Measurements from ENCODE around the gene LAMA1.
A peak's percentile ranks its signal among the peaks of the same experiment; 100 is the strongest.

The LAMA1 gene

DNA sequence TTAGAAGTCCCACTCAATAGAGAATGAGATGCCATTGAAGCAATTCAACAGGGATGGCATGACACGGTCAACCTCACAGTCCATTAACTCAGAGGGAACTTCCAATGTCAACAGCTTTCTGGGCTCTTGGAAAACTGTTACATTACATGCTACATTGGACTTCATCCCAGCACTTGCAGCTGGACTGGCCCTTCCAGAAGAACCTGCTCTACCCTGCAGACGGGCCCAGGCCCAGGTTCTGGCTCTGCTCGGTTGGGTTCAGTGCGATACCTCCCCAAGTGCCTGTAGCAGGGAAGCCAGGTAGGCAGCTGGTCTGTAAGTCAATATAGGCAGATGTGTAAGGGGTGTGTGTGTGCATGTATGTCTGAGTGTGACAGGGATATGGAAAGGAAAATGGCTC lies 12.9 kb downstream of the LAMA1 start:
- DNase-seq = no peak

DNA sequence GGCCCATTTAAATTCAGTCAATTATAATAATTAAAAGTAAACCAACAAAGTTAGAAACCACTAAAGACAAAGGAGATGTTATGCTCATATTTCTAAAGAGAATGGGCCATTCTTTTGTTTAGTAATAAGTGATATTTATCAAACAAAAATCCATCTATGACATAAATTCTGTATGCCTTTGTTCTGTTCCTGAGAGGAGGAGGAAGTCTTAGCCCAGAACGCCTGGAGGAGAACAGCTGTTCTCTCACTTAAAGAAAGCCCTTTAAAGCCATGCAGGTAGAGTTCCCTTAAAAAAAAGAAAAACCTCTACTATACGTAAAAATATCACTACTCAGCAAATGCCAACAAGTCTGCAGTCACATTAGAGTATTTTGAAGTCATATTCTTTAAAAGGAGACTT lies 15.5 kb downstream of the LAMA1 start:
- no peak for DNase-seq

DNA sequence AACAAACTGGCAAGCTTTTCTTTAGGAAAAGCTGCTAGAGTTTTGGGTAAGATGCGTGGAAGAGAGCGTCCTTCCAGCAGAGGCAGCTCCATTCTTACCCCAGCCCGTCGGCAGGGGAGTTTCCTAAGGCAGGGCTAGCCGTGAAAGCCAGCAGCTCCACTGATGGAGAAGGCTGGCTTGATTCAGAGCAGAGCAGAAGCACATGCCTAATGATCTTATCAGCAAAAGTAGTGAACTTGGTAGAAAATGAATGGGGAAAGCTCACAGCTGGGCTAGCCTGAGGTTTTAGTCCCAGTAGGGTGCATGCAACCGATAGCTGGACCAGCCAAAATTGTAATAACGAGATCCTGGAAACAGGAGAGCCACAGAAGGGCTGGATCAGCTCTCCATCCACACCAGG lies 20.8 kb downstream of the LAMA1 start:
- no peak for DNase-seq

DNA sequence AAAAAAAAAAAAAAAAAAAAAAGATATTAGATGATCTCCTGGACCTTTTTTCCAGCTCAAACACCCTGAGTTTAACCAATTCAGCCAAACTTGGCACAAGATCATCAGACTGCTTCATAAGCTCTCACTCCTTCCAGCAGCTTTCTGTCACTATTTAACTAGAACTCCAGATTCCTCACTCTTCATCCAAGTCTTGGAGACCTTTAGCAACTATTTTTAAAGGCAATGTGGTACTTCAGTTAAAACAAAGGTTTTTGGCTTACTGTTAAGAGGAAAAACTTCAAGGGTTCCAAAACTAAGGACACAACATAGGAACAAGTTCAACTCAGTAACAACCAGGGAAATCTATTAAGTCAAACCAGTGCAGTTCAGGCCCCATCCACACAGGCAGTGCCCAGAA lies 23.2 kb downstream of the LAMA1 start:
- DNase-seq = no peak

DNA sequence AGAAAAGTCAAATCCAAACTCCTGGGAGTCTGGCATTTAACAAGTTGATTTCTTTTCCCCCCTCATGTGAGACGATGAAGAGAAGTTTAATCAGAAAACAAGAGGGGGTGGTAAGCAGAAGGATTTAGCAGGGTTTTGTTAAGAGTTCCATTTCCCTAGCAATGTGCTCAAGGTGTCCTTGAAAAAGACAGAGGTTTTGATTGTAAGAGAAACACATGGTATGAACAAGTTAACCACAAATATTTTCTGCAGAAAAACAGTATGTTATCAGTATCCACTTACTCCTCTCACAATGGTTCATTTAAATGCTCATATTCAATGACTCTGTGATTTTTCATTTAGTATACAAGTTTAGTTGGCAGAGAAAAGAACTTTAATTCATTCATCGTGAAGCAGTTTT lies 26.8 kb downstream of the LAMA1 start:
- DNase-seq = no peak

DNA sequence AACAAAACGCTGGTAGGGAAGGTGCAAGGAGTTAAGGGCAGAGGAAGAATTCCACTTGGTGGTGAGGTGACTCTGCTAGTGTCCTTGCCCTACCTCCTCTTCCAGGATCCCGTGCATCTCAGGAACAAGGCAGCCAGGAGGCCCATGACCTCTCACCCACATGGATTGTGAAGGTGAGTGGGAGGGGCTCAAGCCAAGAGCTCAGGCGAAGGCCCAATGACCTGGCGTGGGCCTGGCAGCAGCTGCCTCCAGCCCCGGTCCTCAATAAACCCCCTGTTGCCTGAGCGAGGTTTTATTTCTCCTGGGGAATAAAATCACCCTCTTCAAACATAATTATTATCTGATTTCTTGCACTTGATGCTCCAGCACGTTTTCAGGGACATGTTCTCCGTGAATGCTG lies 28.2 kb downstream of the LAMA1 start:
- DNase-seq = no peak

DNA sequence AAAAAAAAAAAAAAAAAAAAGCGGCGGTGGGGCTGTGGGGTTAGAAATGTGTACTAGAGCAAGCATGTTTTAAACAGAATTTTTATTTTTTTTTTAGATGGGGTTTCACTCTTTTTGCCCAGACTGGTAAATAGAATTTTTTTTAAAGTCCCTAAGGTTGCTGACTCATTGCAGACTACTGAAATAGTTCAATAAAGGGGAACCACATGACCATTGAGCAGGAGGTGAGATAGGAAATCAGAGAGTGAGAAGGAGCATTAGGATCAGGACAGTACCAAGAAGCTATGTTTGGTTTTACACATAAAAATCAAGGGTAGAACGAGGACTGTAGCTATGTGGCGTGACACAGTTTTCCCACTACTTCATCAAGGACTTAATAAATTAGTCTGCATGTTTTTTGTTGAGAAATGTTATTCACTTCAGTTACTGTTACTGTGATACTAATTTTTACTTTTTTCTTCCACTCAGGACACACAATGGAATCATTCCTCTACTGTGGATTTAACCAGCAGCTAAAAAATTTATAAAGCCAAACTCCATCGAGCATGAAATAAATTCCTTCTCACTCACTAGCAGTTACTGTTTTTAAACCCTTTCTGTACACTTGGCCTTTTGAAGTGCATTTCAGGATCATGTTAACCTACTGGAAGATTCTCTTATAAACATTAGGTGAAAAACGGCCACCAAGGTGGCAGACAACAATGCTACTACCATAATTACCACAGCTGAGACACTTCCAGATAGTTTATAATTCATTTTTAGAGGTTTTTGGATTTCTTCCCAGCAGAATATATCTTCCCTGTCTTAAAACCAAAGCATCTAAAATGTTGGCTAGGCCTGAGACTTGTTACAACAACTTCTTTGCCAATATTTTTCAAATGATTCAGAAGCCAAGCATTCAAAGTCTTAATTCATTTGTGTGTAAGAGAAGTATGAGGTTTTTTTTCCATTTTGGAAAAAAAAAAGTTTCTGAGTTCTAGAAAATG lies 33.2 kb downstream of the LAMA1 start:
- DNase-seq = no peak

DNA sequence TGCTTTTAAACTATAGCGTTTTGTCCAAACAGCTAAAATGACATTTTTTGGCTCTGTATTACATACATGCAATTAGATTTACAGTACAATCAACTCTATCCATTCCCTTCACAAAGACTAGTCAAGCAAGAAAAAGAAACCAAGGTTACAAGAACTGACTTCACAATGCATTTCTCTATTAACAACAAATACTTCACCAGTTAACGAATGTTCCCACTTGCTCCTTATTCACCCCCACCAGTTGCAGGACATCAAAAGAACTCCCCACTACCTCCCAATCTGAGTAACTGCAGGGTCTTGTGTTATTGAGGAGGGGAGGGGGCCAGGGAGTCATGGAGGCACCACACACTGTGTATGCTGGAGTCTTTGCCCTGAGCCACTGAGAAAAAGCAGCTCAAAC lies 34.9 kb downstream of the LAMA1 start:
- no peak for DNase-seq

DNA sequence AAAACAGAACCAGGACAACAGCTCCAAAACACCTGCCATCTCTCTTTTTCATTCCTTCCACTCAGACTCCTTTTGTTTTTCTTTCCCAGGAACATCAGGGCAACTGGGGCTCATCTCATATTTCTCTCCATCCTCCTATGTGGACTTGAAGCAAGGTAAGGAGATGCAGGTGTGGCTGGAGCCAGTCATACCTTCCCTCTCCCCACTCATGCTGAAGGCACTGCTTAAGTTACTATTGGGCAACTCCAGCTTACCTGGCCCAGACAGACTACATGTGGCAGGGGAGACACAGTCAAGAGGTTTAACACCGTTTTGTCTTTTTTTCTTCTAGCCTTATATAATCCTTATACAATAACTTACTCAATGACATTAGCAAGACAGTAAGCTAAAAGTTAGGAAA lies 38.4 kb downstream of the LAMA1 start:
- DNase-seq = no peak

DNA sequence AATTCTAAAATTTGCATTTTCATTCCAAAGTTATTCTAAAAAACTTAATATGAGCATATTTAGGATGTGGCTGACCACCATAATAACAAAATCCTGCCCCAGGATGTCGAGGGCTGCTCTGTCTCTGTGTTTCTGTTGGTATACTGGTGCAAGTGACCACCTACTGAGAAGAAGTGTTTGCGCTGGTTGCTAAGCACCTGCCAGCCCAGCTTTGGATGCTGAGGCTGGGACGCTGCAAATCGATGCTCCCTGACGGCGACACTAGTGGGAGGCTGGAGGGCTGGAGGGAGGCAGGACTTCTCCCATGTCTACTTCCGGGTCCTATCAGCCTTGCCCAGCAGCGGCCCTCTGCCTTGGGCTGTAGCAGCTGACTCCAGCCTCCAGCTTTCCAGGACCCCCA lies 45.0 kb downstream of the LAMA1 start:
- DNase-seq = no peak

DNA sequence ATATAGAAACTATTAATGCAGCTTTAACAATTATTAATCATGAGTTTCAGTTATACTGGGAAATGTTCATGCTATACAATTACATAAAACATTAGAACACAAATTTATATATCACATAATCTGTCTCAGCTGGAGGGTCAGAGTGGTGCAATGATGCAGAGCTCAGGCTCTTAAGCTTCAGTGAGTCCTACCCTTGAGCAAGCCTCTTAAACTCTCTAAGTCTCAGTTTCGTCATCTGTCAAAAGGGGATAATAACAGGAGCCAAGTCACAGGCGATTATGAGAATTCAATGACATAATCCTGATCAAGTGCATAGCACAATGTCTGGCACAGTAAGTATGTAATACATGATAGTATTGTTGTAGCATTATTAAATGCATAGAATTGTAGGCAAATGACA lies 46.0 kb downstream of the LAMA1 start:
- no peak for DNase-seq

DNA sequence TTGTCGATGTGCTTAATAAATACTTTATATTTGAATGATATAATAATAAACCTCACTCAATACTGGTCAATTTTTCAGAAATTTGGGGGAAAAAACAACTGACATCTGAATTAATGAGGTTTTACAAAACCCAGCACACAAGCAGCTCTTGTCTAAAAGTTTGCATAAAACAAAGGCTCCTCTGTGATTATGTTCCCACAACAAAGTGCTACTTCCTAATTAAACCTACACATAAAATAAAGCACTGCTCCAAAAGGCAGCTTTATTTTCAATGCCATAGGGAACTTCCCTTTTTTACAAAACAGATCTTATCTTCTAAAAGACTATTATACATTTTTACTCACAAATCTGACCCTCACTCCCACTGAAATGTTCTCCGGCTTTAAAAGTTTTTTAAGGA lies 47.1 kb downstream of the LAMA1 start:
- DNase-seq = no peak

DNA sequence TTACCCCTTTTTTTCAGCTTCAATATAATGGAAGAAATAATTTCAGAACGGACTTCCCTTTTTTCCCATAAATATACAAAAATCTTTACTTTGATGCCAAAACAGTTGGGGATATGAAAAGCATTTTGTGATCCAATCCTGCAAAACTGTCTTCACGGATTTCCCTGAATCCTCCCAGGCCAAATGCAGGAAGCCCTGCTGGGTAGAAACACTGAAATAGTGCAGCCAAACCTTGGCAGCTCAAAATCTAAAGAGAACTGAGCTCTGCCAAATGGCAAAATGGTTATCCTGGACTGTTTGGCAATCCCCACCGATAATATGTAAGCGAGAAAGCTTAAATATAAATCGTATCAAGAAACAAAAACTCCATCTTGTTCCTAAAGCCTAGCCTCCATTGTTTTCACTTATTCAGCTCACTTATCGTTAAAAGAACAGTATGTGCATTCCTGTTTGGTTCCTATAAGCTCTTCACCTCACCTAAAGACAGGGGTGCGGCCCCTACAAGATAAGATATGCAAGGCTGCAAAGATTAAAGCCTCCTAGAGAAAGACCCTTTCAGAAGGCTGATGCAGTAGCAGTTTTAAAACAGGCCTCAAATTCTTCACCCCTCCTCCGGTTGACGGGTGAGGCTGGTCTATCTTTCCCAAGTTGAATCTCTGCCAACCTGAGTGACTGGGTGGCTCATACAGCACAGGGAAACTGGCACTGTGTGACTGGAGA lies 48.6 kb downstream of the LAMA1 start:
- DNase-seq = no peak

DNA sequence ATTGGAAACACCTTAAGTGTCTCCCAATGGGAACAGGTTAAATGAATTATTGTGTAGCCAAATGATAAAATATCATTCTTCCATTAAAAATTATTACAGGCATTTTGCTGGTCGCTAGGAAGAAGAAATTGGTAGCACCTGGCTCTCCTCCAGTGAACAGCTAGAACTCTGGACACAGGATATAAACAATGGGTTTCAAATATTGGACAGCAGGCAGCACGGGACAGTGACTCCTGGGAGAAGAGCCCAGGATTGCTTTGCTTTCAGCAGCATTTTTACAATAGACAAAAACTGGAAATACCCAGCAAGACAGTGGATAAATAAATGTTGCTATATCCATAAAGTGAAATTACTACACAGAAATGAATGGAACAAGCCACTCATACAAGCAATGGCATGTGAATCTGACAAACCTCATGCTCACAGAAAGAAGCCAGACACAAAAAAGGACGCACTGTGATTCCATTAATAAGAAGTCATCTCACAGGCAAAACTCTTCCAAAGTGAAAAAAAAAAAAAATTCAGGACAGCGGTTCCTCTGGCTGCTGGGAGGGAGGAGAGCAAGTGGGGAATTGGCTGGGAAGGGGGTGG lies 50.5 kb downstream of the LAMA1 start:
- no peak for DNase-seq

DNA sequence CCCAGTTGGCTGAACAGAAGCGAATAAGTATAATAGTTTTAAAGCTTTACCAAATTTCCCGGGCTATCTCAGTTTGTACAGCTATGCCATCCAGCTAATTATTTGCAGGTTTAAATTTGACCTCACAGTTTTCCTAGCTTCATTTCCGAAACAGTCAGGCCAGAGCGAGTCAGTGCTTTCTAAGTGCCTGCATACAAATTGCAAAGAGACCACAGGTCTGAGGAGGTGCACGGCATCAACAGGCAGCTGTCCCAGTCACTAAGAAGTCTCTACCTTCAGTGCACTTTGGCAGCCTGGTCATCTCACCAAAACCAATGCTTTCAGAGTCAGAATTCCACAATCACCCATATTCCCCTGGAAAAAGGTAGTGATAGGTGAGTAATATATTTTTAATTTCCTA lies 51.9 kb downstream of the LAMA1 start:
- no peak for DNase-seq

DNA sequence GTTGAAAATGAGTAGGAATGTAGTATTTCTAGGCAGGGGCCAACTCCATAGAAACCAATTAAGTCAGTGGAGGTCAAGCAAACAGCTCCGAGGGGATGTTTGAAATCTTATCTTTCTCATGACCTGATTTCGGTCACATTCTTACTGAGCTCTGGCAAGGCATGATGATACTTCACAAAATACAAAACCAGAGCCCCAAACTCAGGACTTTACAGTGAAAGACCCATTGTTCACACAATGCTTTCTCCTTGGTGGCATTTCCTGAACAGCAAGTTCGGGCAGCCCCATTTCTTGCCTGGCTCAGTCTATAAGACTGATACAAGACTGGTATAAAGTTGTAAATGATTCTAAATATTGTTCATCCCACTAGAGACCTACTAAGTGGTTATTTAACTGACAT lies 53.3 kb downstream of the LAMA1 start:
- DNase-seq = no peak

DNA sequence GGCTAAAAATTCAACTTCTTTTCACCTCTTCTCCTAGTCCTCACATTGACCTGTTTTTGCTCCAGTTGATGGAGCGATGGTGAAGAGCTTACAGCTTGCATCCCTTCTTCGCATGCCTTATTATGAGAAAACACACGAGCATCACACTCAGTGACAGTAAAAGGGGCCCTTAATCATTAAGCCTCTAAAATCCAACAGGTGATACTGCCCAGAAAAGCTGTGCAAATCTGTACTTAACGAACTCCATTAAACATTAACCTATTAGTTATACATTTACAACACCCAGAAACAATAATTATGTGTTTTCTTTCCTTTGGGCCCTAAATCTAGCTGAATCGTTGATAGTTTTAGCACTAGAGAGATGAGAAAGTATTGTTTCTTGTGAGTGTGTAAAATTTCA lies 54.8 kb downstream of the LAMA1 start:
- no peak for DNase-seq

DNA sequence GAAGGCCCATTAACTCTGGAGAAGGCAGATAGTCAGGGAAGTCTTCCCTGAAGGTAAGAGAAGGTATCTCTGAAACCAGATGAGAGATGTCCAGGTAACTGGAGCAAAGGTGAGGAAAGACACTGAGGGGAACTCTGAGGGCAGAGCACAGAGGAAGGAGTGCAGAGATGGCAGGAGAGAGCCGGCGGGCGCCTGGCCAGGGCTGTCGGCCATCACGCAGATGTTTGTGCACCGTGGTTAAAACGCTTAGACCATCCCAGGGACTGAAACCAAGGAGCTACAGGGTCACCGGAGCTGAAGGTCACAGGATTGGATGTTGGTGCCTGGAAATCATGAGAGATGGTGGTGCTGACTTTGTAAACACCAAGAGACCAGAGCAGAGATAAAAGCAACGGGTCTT lies 55.4 kb downstream of the LAMA1 start:
- DNase-seq = no peak

DNA sequence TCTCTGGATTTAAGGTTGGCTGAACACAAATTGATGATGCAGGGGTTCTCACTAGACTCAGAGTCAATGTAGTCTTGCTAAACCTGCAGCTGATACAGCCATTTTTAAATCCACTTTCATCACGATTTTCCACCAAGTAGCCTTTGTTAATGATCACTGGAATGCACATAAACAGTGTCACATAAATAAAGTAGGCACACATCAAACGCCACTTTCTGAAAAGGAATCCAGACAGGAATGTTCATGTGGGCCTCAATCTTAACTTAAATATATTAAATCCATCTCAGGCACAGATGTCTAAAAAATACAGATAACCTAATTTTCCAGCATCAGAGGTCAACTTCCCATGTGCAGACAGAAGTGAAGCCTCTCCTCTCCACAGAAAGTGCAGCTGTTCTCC lies 58.3 kb downstream of the LAMA1 start:
- DNase-seq = no peak

DNA sequence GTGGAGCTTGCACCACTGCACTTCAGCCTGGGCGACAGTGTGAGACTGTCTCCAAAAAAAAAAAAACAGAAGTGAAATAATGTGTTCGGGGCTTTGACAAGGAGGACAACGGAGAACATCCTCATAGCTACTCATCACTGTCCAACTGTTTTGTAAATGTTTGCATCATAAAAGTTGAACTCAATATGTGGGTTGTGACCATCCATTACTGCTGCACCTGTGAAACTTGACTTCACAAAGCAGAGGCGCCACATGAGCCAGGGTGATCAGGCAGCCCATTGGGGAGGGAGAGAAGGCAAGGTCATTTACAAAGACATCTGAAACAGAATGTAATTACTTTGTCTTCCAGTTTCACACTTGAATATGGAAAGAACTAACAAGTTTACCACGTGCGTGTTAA lies 61.6 kb downstream of the LAMA1 start:
- DNase-seq = no peak

DNA sequence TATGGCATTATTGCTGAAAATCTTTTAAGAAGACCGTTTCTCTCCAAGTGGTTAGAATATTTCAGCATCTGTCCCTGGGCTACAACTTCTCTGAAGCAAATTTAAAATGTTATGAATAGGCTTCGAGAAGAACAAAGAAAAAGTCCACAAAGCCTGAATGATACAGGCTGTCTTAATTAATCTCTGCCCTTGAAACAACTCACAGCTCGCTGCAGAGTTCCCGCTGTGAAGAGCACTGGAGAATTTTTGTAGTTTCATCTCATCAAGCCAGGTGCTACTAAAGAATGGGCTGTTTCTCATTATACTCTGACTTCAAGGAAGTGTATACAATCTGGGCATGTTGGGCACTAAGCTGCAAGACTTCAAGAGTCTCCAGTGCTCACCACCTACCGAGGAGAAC lies 67.6 kb downstream of the LAMA1 start:
- DNase-seq = no peak

DNA sequence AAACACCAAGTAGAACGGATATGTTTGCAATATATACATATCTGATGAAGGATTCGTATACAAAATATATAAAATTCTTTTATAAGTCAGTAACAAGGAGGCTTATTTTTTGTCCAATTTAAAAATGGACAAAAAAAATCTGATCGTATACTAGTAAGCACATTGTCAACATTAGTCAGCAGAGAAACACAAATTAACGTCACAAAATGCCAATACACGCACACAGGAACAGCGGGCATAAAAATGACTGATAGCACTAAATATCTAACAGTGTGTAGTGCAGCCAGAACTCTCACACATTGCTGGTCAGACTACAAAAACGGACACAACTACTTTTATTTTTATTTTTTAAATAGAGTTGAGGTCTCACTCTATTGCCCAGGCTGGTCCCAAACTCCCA lies 69.5 kb downstream of the LAMA1 start:
- DNase-seq = no peak

DNA sequence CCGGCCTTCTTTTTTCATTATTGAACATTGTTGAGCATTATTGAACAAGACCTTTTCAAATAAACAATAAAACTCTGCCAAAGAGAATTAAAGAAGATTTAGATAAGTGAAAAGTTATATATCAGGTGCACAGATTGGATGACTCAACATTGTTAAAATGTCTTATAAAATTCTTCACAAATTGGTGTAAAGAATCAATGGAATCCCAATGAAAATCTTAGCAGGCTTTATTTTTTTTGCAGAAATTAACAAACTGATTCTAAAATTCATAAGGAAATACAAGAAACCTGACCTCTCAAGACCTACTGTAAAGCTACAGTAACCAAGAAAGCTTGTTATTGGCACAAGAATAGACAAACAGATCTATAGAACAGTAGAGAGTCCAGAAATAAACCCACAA lies 70.3 kb downstream of the LAMA1 start:
- DNase-seq = no peak

DNA sequence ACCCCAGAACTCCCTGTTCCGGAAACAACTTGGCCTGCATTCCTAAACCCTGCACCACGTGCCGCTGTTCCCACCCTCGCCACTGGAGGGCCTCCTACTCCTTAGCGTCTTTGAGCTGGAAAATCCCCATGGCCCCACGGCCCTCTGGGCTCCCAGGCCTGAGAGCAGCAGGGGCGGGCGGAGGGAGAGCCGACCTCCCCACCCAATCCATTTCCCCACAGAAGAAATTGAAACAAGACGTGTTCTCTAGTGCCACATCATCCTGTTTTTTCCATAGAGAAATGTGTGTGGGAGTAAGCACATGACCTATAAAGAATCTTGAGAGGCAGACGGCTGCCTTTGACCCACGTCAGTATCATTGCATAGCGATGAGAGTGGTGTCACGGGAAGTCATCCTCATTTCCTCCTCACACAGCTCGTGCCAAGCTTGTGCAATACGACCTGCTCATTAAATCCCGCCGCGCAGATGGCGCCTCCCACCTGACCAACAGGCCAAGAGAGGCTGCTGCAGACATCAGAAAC lies 79.2 kb downstream of the LAMA1 start:
- peak in 1 of 2 experiments; percentile 1 for DNase-seq
